ENCODE data around the gene SETD1A.

The SETD1A gene

DNA sequence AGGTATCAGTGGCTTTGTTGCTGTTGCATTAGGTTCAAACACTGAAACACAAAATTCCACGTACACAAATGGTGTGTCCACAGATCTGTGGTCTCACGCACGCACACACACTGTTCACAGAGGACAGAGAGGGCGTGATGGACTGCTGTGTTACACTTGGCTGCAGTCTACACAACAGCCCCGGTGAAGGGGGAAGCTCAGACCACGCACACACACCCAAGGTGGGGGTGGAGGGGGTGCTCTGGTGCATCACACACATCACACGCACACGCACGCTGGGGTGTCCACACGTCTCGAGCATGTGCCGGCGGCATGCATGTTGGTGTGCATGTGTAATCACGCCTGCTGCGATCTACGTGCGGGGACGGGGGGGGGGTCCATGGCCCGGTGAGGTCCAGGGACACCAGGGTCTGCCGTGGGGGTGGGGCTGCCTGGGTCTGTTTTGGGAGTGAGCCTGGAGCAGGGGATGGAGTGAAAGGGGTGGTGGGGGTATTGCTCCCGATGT lies 34.8 kb downstream of the SETD1A start:
- CTCF ChIA-PET: interaction anchor here (1.2 kb wide), 1 partner anchor 13 kb away, joined by 3 read pairs; no protein-coding TSS in a partner anchor
- no peak overlapping the region for H3K4me3 ChIP-seq (ENCODE audit: control insufficient read depth in 1 of 7, extremely low read depth in 1 of 7, insufficient read depth in 4 of 7, low read depth in 2 of 7, low read length in 6 of 7)
- H3K36me3 ChIP-seq (ENCODE audit: control insufficient read depth in 4 of 4, insufficient read depth in 4 of 4, low read length in 3 of 4): peaks cover 0 to 5% (median 0%) of the 10 kb centered on the region in 4 experiments
- DNase-seq: peak in 1 of 3 donors; percentile 49
- POLR2A ChIA-PET: no interaction called here
- no peak overlapping the region for H3K27ac ChIP-seq (ENCODE audit: insufficient read depth in 1 of 2, low read depth in 1 of 2, low read length in 2 of 2, poor library complexity in 1 of 2, severe bottlenecking in 2 of 2)
- WGBS (ENCODE audit: insufficient coverage): 83% methylated on average over 6 of the region's 21 CpGs
- H3K4me1 ChIP-seq (ENCODE audit: control extremely low read depth in 1 of 4, control insufficient read depth in 4 of 4, insufficient read depth in 4 of 4, low read length in 3 of 4): peaks cover 0 to 28% (median 21%) of the 10 kb centered on the region in 4 experiments
- H3K27me3 ChIP-seq (replicated peaks in 2 of 5; ENCODE audit: control insufficient read depth in 4 of 5, insufficient read depth in 5 of 5, low read length in 4 of 5): no peaks in the 10 kb centered on the region
- H3K9me3 ChIP-seq (ENCODE audit: control extremely low read depth in 1 of 5, control insufficient read depth in 4 of 5, insufficient read depth in 2 of 5, low read depth in 1 of 5, low read length in 4 of 5): no peaks in the 10 kb centered on the region

DNA sequence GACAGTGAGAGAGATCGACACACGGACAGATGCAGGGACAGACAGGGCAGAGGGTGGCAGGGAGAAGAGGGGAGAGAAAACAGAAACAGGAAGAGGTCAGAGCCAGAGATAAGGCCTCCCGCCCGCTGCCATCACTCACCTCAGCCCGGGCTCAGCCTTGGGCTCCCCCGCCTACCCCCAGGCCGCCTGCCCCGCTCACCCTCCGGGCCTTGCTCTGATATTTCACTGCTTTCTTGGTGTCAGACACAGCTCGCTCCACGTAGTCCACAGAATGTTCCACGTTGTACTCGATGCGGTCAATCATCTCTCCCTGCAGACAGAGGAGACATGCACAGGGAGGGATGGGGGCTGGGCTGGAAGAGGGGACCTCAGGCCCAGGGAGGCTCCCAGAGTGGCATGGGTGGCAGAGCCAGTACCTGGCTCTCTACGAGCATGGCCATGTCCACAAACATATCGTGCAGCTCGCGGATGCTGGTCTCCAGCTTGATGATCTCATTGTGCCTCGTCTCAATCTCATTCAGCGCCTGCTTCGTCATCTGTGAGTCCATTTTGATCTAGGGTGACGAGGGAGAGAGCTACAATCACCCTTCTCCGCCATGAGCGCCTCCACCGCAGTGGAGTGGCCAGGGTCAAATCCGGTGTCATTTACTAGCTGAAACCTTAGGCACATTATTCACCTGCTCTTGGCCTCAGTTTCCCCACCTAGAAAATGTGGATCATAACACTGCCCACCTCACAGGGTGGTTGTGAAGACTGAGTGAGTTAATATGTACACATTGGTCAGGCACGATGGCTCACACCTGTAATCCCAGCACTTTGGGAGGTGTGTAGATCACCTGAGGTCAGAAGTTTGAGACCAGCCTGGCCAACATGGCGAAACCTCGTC lies 35.6 kb downstream of the SETD1A start:
- Histone ChIP-seq H3K9me3 (ENCODE audit: control extremely low read depth in 1 of 5, control insufficient read depth in 4 of 5, insufficient read depth in 2 of 5, low read depth in 1 of 5, low read length in 4 of 5) (no peaks in the 10 kb centered on the region), H3K27ac (ENCODE audit: insufficient read depth in 1 of 2, low read depth in 1 of 2, low read length in 2 of 2, poor library complexity in 1 of 2, severe bottlenecking in 2 of 2) (peak overlapping the region in 1 of 2 experiments; percentile 47), H3K4me3 (ENCODE audit: control insufficient read depth in 1 of 7, extremely low read depth in 1 of 7, insufficient read depth in 4 of 7, low read depth in 2 of 7, low read length in 6 of 7) (no peak overlapping the region), H3K4me1 (ENCODE audit: control extremely low read depth in 1 of 4, control insufficient read depth in 4 of 4, insufficient read depth in 4 of 4, low read length in 3 of 4) (peaks cover 0 to 33% (median 25%) of the 10 kb centered on the region in 4 experiments), H3K36me3 (ENCODE audit: control insufficient read depth in 4 of 4, insufficient read depth in 4 of 4, low read length in 3 of 4) (no peaks in the 10 kb centered on the region), H3K27me3 (replicated peaks in 2 of 5; ENCODE audit: control insufficient read depth in 4 of 5, insufficient read depth in 5 of 5, low read length in 4 of 5) (peaks cover 0 to 6% (median 0%) of the 10 kb centered on the region in 5 experiments)
- DNase-seq: peak in 2 of 3 donors; percentile 48 to 56
- ChIA-PET POLR2A (no interaction called here), CTCF (interaction anchor here (0.7 to 1.2 kb wide), 6 partner anchors 8 to 35 kb away, joined by 3 to 4 read pairs (median 3); partner anchors contain the start of gene HSD3B7)
- WGBS (ENCODE audit: insufficient coverage): 64% methylated on average over 25 of the region's 29 CpGs

- ChIA-PET POLR2A (no interaction called here), CTCF (interaction anchor here (1.3 kb wide), 1 partner anchor 11 kb away, joined by 5 read pairs; the partner anchor contains the start of gene HSD3B7)
- Histone ChIP-seq H3K27ac (ENCODE audit: insufficient read depth in 1 of 2, low read depth in 1 of 2, low read length in 2 of 2, poor library complexity in 1 of 2, severe bottlenecking in 2 of 2) (no peak overlapping the region), H3K4me1 (ENCODE audit: control extremely low read depth in 1 of 4, control insufficient read depth in 4 of 4, insufficient read depth in 4 of 4, low read length in 3 of 4) (peaks cover 0 to 33% (median 25%) of the 10 kb centered on the region in 4 experiments), H3K36me3 (ENCODE audit: control insufficient read depth in 4 of 4, insufficient read depth in 4 of 4, low read length in 3 of 4) (no peaks in the 10 kb centered on the region), H3K4me3 (ENCODE audit: control insufficient read depth in 1 of 7, extremely low read depth in 1 of 7, insufficient read depth in 4 of 7, low read depth in 2 of 7, low read length in 6 of 7) (no peak overlapping the region), H3K9me3 (ENCODE audit: control extremely low read depth in 1 of 5, control insufficient read depth in 4 of 5, insufficient read depth in 2 of 5, low read depth in 1 of 5, low read length in 4 of 5) (no peaks in the 10 kb centered on the region), H3K27me3 (replicated peaks in 2 of 5; ENCODE audit: control insufficient read depth in 4 of 5, insufficient read depth in 5 of 5, low read length in 4 of 5) (peaks cover 0 to 15% (median 0%) of the 10 kb centered on the region in 5 experiments)
- DNase-seq: no peak
- WGBS (ENCODE audit: insufficient coverage): 96% methylated on average over 9 of the region's 11 CpGs
Measured at GRCh38 chr16:30995927-30996323, 38.4 kb downstream of the SETD1A start.

- DNase-seq: no peak
- CTCF ChIA-PET: interaction anchor here (1.0 kb wide), 1 partner anchor 11 kb away, joined by 3 read pairs; no protein-coding TSS in a partner anchor
- WGBS (ENCODE audit: insufficient coverage): 59% methylated on average over 17 of the region's 23 CpGs
Measured at GRCh38 chr16:30996324-30996984, 38.9 kb downstream of the SETD1A start.

DNA sequence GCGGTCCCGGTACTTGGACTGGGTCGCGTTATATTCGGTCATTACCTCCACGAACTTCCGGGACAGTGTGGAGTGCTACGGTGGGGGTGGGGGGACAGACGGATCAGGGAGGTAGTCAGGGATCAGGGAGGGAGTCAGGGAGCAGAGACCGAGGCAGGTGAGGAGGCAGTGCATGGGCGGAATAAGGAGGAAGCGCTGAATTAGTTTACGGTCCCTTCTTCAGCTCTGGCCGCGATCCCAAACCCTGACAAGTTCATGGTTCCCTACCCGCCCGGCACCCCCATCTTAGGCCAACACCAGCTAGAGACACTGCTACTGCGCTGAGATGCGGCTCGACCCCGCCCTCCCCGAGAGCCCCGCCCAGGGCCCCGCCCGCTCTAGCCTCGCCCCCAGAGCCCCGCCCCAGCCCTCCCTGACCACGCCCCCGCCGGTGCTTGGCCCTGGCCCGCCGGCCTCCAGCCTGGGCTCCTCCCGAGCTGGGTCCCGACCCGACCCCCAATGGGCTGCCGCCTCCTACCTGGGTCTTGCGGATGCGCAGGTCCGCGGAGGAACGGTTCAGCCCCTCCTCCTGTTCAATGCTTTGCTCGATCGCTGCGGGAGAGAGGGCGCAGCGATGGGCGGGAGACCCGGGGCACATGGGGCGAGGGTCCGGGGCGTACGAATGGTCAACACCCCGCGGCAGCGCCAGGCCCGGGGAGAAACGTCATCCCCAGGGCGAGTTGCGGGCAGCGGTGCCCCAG lies 39.6 kb downstream of the SETD1A start:
- H3K36me3 ChIP-seq (ENCODE audit: control insufficient read depth in 4 of 4, insufficient read depth in 4 of 4, low read length in 3 of 4): no peaks in the 10 kb centered on the region
- H3K27ac ChIP-seq (ENCODE audit: insufficient read depth in 1 of 2, low read depth in 1 of 2, low read length in 2 of 2, poor library complexity in 1 of 2, severe bottlenecking in 2 of 2): peak overlapping the region in 1 of 2 experiments; percentile 61
- peak overlapping the region; percentile 37 to 86 (median 69) for H3K4me3 ChIP-seq (ENCODE audit: control insufficient read depth in 1 of 7, extremely low read depth in 1 of 7, insufficient read depth in 4 of 7, low read depth in 2 of 7, low read length in 6 of 7)
- H3K4me1 ChIP-seq (ENCODE audit: control extremely low read depth in 1 of 4, control insufficient read depth in 4 of 4, insufficient read depth in 4 of 4, low read length in 3 of 4): peaks cover 0 to 29% (median 24%) of the 10 kb centered on the region in 4 experiments
- H3K27me3 ChIP-seq (replicated peaks in 2 of 5; ENCODE audit: control insufficient read depth in 4 of 5, insufficient read depth in 5 of 5, low read length in 4 of 5): peaks cover 0 to 15% (median 0%) of the 10 kb centered on the region in 5 experiments
- CTCF ChIA-PET: interaction anchor here (1.0 kb wide), 1 partner anchor 12 kb away, joined by 3 read pairs; no protein-coding TSS in a partner anchor
- DNase-seq: peak; percentile 74 to 80 (median 80)
- H3K9me3 ChIP-seq (ENCODE audit: control extremely low read depth in 1 of 5, control insufficient read depth in 4 of 5, insufficient read depth in 2 of 5, low read depth in 1 of 5, low read length in 4 of 5): no peaks in the 10 kb centered on the region
- POLR2A ChIA-PET: interaction anchor here (0.6 kb wide), 1 partner anchor 38 kb away, joined by 3 read pairs; no protein-coding TSS in a partner anchor
- WGBS (ENCODE audit: insufficient coverage): 1% methylated on average over 48 of the region's 60 CpGs

More at GRCh38 chr16:30996324-30996984, 38.9 kb downstream of the SETD1A start:
- H3K4me3 ChIP-seq (ENCODE audit: control insufficient read depth in 1 of 7, extremely low read depth in 1 of 7, insufficient read depth in 4 of 7, low read depth in 2 of 7, low read length in 6 of 7): peak overlapping the region; percentile 37 to 86 (median 69)
- peak overlapping the region in 1 of 2 experiments; percentile 61 for H3K27ac ChIP-seq (ENCODE audit: insufficient read depth in 1 of 2, low read depth in 1 of 2, low read length in 2 of 2, poor library complexity in 1 of 2, severe bottlenecking in 2 of 2)
- no peaks in the 10 kb centered on the region for H3K36me3 ChIP-seq (ENCODE audit: control insufficient read depth in 4 of 4, insufficient read depth in 4 of 4, low read length in 3 of 4)
- H3K4me1 ChIP-seq (ENCODE audit: control extremely low read depth in 1 of 4, control insufficient read depth in 4 of 4, insufficient read depth in 4 of 4, low read length in 3 of 4): peaks cover 0 to 33% (median 25%) of the 10 kb centered on the region in 4 experiments
- POLR2A ChIA-PET: interaction anchor here (0.6 kb wide), 1 partner anchor 38 kb away, joined by 3 read pairs; no protein-coding TSS in a partner anchor
- H3K27me3 ChIP-seq (replicated peaks in 2 of 5; ENCODE audit: control insufficient read depth in 4 of 5, insufficient read depth in 5 of 5, low read length in 4 of 5): peaks cover 0 to 15% (median 0%) of the 10 kb centered on the region in 5 experiments
- no peaks in the 10 kb centered on the region for H3K9me3 ChIP-seq (ENCODE audit: control extremely low read depth in 1 of 5, control insufficient read depth in 4 of 5, insufficient read depth in 2 of 5, low read depth in 1 of 5, low read length in 4 of 5)

Data from common myeloid progenitor, CD34-positive (primary cell).